ENCODE results near the gene TMEM212. TPM values are rescaled to one million over a fixed set of nuclear protein-coding genes. Genes with fewer than 3 reads are reported as not detected.

TMEM212 gene
- total and polyA plus RNA-seq, 9 of the 15 experiments (the other 6 are each of a cell fraction or from before 2014, with no cell fraction given), result not detected

GRCh38 chr3:171809861-171810628, 33.1 kb upstream of the TMEM212 start, which contains the start of gene PLD1 (continued):
- TF ChIP-seq THAP12 (CRISPR knock-in tag; IDR thresholded peaks at IDR 0.05) (0 out of 2 replicates have a peak, but pooled peaks have one; percentile 63), TAF1 (IDR thresholded peaks at IDR 0.05; ENCODE audit: control insufficient read depth, extremely low read depth, insufficient read depth, low read length, severe bottlenecking) (peak; percentile 55), GABPB1 (CRISPR knock-in tag; IDR thresholded peaks at IDR 0.05) (peak; percentile 43; the same call in 1 of the 2 replicates), MAFG (tag; conservative IDR thresholded peaks at IDR 0.05) (no peak), TFAP4 (CRISPR knock-in tag; IDR thresholded peaks at IDR 0.05; ENCODE audit: borderline replicate concordance) (peak; percentile 96), ZKSCAN1 (IDR thresholded peaks at IDR 0.05; ENCODE audit: low read depth, low read length) (peak; percentile 33; the same call in 1 of the 2 replicates), HMGN3 (IDR thresholded peaks at IDR 0.05; ENCODE audit: borderline replicate concordance, extremely low read depth, insufficient read length, low read depth, low read length) (peak; percentile 70), CREB3 (tag; conservative IDR thresholded peaks at IDR 0.05; ENCODE audit: low read depth) (no peak), HNRNPL (IDR thresholded peaks at IDR 0.05; ENCODE audit: low read depth, low read length) (peak; percentile 87), SRF (CRISPR knock-in tag; IDR thresholded peaks at IDR 0.05) (peak in 1 of 2 experiments; percentile 14; a peak in 1 of 4 replicates), JUND (IDR thresholded peaks at IDR 0.05; ENCODE audit: borderline replicate concordance, low read depth, low read length) (0 out of 2 replicates have a peak, but pooled peaks have one; percentile 7), JUND (tag; IDR thresholded peaks at IDR 0.05; ENCODE audit: borderline replicate concordance, low read depth, low read length) (no peak; the same call in 2 of the 3 replicates), NONO (IDR thresholded peaks at IDR 0.05; ENCODE audit: low read depth in 2 of 2, low read length in 1 of 2) (0 out of 4 replicates have a peak, but pooled peaks of 1 of the 2 experiments have one; percentile 39), CREB3L1 (IDR thresholded peaks at IDR 0.05; ENCODE audit: borderline replicate concordance, low read depth) (peak; percentile 15; the same call in 1 of the 2 replicates), NCOA1 (IDR thresholded peaks at IDR 0.05; ENCODE audit: low read depth) (no peak), YBX1 (IDR thresholded peaks at IDR 0.05) (no peak), HMGXB4 (CRISPR knock-in tag; IDR thresholded peaks at IDR 0.05) (peak; percentile 81; the same call in 1 of the 2 replicates), NFE2 (IDR thresholded peaks at IDR 0.05; ENCODE audit: low read depth) (0 out of 2 replicates have a peak, but pooled peaks have one; percentile 11), POLR2A (conservative IDR thresholded peaks at IDR 0.05) (peak; percentile 36; the same call in 1 of the 2 replicates)
